ENCODE measurements around the gene TMEM233. TPM values are rescaled to one million over a fixed set of nuclear protein-coding genes. Genes with fewer than 3 reads are reported as not detected.

TMEM233 gene
- total and polyA plus RNA-seq, 2 of the 8 experiments (the other 6 are each of a cell fraction or from before 2014, with no cell fraction given), result 0.09 TPM

DNA sequence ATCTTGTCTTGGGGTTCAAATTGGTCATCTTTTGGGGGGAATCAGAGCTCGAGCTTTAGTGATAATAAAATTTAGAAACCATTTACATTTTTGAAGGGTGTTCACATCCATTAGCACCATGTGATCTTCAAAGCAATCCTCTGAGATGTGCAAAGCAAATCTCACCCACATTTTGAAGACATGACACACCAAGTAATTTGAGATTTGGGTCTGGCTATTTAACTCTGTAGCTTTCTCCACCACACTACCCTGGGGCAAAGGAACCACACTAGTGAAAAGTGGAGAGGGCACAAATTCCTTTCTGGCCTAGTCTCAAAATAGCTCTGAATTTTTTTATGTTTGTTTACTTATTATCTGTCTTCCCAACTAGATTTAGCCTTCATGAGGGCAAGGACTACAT lies 46.6 kb upstream of the TMEM233 start:
- Histone ChIP-seq H3K23me2 (ENCODE audit: low read depth, low read length) (peaks cover 2% of the 10 kb centered on the region; the same call in 1 of the 2 replicates), H3K56ac (replicated peaks; ENCODE audit: insufficient read length, low read depth, low read length) (no peak overlapping the region), H3K27ac (ENCODE audit: low read depth, low read length) (no peak overlapping the region), H4K91ac (replicated peaks; ENCODE audit: insufficient read length, low read length) (no peak overlapping the region), H2BK12ac (ENCODE audit: low read depth, low read length) (no peak overlapping the region), H3K18ac (ENCODE audit: extremely low read depth, low read length) (no peak overlapping the region), H3K27me3 (replicated peaks in 1 of 4; ENCODE audit: control insufficient read depth in 3 of 4, extremely low read depth in 1 of 4, insufficient read depth in 3 of 4, low read length in 3 of 4) (no peaks in the 10 kb centered on the region; a peak in 1 of 7 replicates), H2BK20ac (ENCODE audit: low read length) (no peak overlapping the region), H4K5ac (ENCODE audit: insufficient read length, low read depth, low read length) (no peak overlapping the region), H3K4me2 (ENCODE audit: insufficient read depth in 1 of 2, low read depth in 2 of 2, low read length in 2 of 2) (no peak overlapping the region), H2BK120ac (replicated peaks; ENCODE audit: low read depth, low read length) (no peak overlapping the region), H3K79me1 (ENCODE audit: low read depth, low read length) (no peaks in the 10 kb centered on the region), H3K36me3 (ENCODE audit: control insufficient read depth in 2 of 4, insufficient read depth in 4 of 4, low read length in 3 of 4) (no peaks in the 10 kb centered on the region), H3K23ac (ENCODE audit: insufficient read length) (no peak overlapping the region), H4K20me1 (replicated peaks in 1 of 2; ENCODE audit: control insufficient read depth in 1 of 2, insufficient read depth in 2 of 2, low read length in 2 of 2) (no peaks in the 10 kb centered on the region), H3K9ac (replicated peaks in 1 of 4; ENCODE audit: extremely low read depth in 1 of 4, low read depth in 3 of 4, low read length in 3 of 4) (no peak overlapping the region), H3K14ac (ENCODE audit: insufficient read length) (no peak overlapping the region), H2BK5ac (ENCODE audit: low read depth, low read length) (no peak overlapping the region), H3K79me2 (ENCODE audit: control insufficient read depth in 1 of 2, insufficient read depth in 2 of 2, low read length in 2 of 2) (no peaks in the 10 kb centered on the region), H3K4ac (replicated peaks; ENCODE audit: insufficient read length, low read depth, low read length) (no peak overlapping the region), H3K4me3 (ENCODE audit: extremely low read depth in 1 of 4, insufficient read depth in 2 of 4, low read depth in 3 of 4, low read length in 4 of 4) (no peak overlapping the region), H2AK5ac (ENCODE audit: low read depth, low read length) (no peak overlapping the region), H2BK15ac (ENCODE audit: low read length) (no peak overlapping the region), H4K8ac (ENCODE audit: extremely low read depth, insufficient read depth, low read length) (no peak overlapping the region), H3K4me1 (replicated peaks in 1 of 4; ENCODE audit: control insufficient read depth in 3 of 4, insufficient read depth in 4 of 4, low read length in 3 of 4) (no peaks in the 10 kb centered on the region), H2AFZ (ENCODE audit: low read length) (no peak overlapping the region), H3K9me3 (ENCODE audit: insufficient read depth in 2 of 2, low read depth in 1 of 2, low read length in 1 of 2) (no peaks in the 10 kb centered on the region)
- ChIA-PET POLR2A (ENCODE audit: partially characterized antibody) (interaction anchor here (1.3 kb wide), 1 partner anchor 103 kb away, joined by 3 read pairs; no protein-coding TSS in a partner anchor), CTCF (ENCODE audit: partially characterized antibody) (interaction anchor here (0.7 to 14.1 kb wide), 12 partner anchors 15 to 457 kb away, joined by 3 to 141 read pairs (median 4); no protein-coding TSS in a partner anchor)
- WGBS, 2 experiments (ENCODE audit: extremely low coverage in 1 of 2, insufficient coverage in 1 of 2, insufficient read length in 1 of 2, insufficient replicate concordance in 2 of 2, low coverage in 1 of 2, low lambda C conversion rate in 2 of 2, missing lambda C conversion rate in 1 of 2), result 82% methylated on average over 1 of the region's 1 CpG; no CpG with 5 or more reads in 1 of the 2 experiments
- no peak for DNase-seq (ENCODE audit: low read depth in 1 of 2, low spot score in 2 of 2)
- FAIRE-seq, result no peak
- TF ChIP-seq, protein P1, sequence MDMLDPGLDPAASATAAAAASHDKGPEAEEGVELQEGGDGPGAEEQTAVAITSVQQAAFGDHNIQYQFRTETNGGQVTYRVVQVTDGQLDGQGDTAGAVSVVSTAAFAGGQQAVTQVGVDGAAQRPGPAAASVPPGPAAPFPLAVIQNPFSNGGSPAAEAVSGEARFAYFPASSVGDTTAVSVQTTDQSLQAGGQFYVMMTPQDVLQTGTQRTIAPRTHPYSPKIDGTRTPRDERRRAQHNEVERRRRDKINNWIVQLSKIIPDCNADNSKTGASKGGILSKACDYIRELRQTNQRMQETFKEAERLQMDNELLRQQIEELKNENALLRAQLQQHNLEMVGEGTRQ (IDR thresholded peaks at IDR 0.05; ENCODE audit: low read length), result no peak
- TF ChIP-seq GABPA (IDR thresholded peaks at IDR 0.05; ENCODE audit: borderline replicate concordance, insufficient read depth, low read length) (no peak), ZNF274 (IDR thresholded peaks at IDR 0.05; ENCODE audit: borderline replicate concordance, extremely low read depth, low read length) (no peak), NANOG (IDR thresholded peaks at IDR 0.05; ENCODE audit: insufficient read depth, low read depth, low read length, poor library complexity, severe bottlenecking) (no peak)
- TF ChIP-seq, protein P2, sequence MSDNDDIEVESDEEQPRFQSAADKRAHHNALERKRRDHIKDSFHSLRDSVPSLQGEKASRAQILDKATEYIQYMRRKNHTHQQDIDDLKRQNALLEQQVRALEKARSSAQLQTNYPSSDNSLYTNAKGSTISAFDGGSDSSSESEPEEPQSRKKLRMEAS (IDR thresholded peaks at IDR 0.05), result no peak
